Measurements from ENCODE around the gene EXOC4. TPM values are rescaled to one million over a fixed set of nuclear protein-coding genes. Genes with fewer than 3 reads are reported as not detected.

EXOC4 gene
- total RNA-seq, 1 experiment from 2014 or later: 71.0 TPM

DNA sequence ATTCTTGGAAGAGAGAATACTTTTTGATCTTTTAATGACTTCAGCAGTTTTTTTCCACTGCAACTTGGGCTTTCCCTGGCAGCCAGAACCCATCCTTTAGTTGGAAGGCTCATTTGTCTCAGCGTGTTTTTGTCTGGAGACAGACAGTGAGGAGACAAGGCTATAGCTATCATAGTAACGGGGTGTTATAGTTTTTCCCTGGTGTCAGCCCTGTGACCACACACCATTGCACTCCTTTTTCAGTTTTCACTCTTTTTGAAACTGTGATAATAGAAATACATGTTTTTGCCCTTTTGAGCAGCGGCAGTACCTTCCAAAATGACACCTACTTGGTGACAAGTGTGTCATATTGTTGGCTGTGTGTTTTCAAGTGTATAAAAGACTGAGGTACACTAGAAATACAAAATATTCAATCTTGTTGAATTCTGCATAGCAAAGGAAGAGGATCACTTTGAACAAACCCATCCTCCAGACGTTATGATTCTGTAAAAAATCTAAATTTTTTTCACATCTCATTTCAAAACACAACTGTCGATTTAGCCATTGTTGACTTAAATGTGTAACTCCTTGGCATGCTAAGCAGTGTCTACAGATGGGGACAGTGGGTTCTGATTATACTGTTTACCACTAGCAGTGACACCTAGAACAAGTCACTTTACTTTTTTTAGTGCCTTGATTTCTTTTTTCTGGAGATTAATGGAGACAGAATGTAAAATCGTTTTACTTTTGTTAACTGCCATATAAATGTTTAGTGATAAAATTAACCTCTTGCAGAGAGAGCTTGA is 130.1 kb downstream of the EXOC4 start:
- BruUV-seq (replicated peaks): no TSS peak
- H3K4me3 ChIP-seq (ENCODE audit: low read depth in 2 of 2, low read length in 2 of 2): no peak overlapping the region
- ChIA-PET POLR2A (no interaction called here), CTCF (no interaction called here)
- in situ Hi-C loops (cut with HindIII; ENCODE audit: low pct_unique_long_range_greater_than_20kb, low sequenced_read_pairs): no loop called here
- intact Hi-C loops (cut with micrococcal nuclease; ENCODE audit: unreplicated experiment): no loop called here
- ATAC-seq: no peak
- H3K36me3 ChIP-seq (ENCODE audit: control insufficient read depth, insufficient read depth, low read length): no peaks in the 10 kb centered on the region
- TF ChIP-seq SIN3A (IDR thresholded peaks at IDR 0.05; ENCODE audit: borderline replicate concordance, insufficient read depth, low read depth, low read length) (no peak), TCF7L2 (IDR thresholded peaks at IDR 0.05; ENCODE audit: low read depth, low read length) (no peak), POLR2AphosphoS5 (IDR thresholded peaks at IDR 0.05; ENCODE audit: low read depth, low read length) (no peak)
- TF ChIP-seq, protein P1, sequence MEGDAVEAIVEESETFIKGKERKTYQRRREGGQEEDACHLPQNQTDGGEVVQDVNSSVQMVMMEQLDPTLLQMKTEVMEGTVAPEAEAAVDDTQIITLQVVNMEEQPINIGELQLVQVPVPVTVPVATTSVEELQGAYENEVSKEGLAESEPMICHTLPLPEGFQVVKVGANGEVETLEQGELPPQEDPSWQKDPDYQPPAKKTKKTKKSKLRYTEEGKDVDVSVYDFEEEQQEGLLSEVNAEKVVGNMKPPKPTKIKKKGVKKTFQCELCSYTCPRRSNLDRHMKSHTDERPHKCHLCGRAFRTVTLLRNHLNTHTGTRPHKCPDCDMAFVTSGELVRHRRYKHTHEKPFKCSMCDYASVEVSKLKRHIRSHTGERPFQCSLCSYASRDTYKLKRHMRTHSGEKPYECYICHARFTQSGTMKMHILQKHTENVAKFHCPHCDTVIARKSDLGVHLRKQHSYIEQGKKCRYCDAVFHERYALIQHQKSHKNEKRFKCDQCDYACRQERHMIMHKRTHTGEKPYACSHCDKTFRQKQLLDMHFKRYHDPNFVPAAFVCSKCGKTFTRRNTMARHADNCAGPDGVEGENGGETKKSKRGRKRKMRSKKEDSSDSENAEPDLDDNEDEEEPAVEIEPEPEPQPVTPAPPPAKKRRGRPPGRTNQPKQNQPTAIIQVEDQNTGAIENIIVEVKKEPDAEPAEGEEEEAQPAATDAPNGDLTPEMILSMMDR (IDR thresholded peaks at IDR 0.05): no peak
- TF ChIP-seq, protein P2, sequence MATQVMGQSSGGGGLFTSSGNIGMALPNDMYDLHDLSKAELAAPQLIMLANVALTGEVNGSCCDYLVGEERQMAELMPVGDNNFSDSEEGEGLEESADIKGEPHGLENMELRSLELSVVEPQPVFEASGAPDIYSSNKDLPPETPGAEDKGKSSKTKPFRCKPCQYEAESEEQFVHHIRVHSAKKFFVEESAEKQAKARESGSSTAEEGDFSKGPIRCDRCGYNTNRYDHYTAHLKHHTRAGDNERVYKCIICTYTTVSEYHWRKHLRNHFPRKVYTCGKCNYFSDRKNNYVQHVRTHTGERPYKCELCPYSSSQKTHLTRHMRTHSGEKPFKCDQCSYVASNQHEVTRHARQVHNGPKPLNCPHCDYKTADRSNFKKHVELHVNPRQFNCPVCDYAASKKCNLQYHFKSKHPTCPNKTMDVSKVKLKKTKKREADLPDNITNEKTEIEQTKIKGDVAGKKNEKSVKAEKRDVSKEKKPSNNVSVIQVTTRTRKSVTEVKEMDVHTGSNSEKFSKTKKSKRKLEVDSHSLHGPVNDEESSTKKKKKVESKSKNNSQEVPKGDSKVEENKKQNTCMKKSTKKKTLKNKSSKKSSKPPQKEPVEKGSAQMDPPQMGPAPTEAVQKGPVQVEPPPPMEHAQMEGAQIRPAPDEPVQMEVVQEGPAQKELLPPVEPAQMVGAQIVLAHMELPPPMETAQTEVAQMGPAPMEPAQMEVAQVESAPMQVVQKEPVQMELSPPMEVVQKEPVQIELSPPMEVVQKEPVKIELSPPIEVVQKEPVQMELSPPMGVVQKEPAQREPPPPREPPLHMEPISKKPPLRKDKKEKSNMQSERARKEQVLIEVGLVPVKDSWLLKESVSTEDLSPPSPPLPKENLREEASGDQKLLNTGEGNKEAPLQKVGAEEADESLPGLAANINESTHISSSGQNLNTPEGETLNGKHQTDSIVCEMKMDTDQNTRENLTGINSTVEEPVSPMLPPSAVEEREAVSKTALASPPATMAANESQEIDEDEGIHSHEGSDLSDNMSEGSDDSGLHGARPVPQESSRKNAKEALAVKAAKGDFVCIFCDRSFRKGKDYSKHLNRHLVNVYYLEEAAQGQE (IDR thresholded peaks at IDR 0.05; ENCODE audit: insufficient read depth in 1 of 2, low read depth in 2 of 2, low read length in 1 of 2): no peak
- DNase-seq (ENCODE audit: low read depth, low spot score): no peak
- no peak overlapping the region for H3K27ac ChIP-seq (ENCODE audit: low read length)
- no peaks in the 10 kb centered on the region for H3K27me3 ChIP-seq (ENCODE audit: control insufficient read depth, insufficient read depth, low read length)
- H3K4me1 ChIP-seq (ENCODE audit: control insufficient read depth, insufficient read depth, low read length): no peaks in the 10 kb centered on the region
- peaks cover 3% of the 10 kb centered on the region; the same call in 1 of the 2 replicates for H3K9me3 ChIP-seq (ENCODE audit: control insufficient read depth, insufficient read depth, low read depth, low read length)

DNA sequence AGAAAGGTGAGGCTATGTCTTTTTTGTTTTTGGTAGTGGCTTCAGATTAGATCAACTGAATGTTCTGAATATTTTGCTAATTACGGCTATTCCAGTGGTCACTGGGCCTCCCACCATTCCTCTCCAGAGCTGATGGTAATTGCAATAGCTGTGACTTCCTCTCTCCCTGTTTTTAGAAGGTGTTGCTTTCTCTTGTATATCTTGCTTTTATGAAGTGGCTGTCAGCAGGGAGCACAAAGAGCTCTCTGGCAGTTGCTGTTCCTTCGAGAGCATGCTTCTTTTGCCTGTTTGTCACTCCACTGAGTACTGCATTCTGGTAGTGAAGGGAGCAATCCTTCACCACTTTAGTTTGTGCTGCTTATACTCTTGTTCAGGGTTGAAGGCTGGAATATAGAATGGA is 133.3 kb downstream of the EXOC4 start:
- ATAC-seq: no peak
- no peak overlapping the region for H3K27ac ChIP-seq (ENCODE audit: low read length)
- CTCF ChIA-PET: no interaction called here
- no peaks in the 10 kb centered on the region for H3K4me1 ChIP-seq (ENCODE audit: control insufficient read depth, insufficient read depth, low read length)
- H3K27me3 ChIP-seq (ENCODE audit: control insufficient read depth, insufficient read depth, low read length): no peaks in the 10 kb centered on the region
- no peaks in the 10 kb centered on the region for H3K9me3 ChIP-seq (ENCODE audit: control insufficient read depth, insufficient read depth, low read depth, low read length)
- no peak overlapping the region for H3K4me3 ChIP-seq (ENCODE audit: low read depth in 2 of 2, low read length in 2 of 2)
- in situ Hi-C loops (cut with HindIII; ENCODE audit: low pct_unique_long_range_greater_than_20kb, low sequenced_read_pairs) (no loop called here), intact Hi-C loops (cut with micrococcal nuclease; ENCODE audit: unreplicated experiment) (no loop called here)
- DNase-seq (ENCODE audit: low read depth, low spot score): no peak
- POLR2A ChIA-PET: no interaction called here
- TF ChIP-seq SIN3A (IDR thresholded peaks at IDR 0.05; ENCODE audit: borderline replicate concordance, insufficient read depth, low read depth, low read length) (no peak), POLR2AphosphoS5 (IDR thresholded peaks at IDR 0.05; ENCODE audit: low read depth, low read length) (no peak), TCF7L2 (IDR thresholded peaks at IDR 0.05; ENCODE audit: low read depth, low read length) (no peak)
- TF ChIP-seq, protein P1 (IDR thresholded peaks at IDR 0.05): no peak
- TF ChIP-seq, protein P2 (IDR thresholded peaks at IDR 0.05; ENCODE audit: insufficient read depth in 1 of 2, low read depth in 2 of 2, low read length in 1 of 2): no peak
- BruUV-seq (replicated peaks): no TSS peak
- H3K36me3 ChIP-seq (ENCODE audit: control insufficient read depth, insufficient read depth, low read length): no peaks in the 10 kb centered on the region

Measured in Panc1 (cell line).